ENCODE measurements around the gene FRAS1. TPM values are rescaled to one million over a fixed set of nuclear protein-coding genes. Genes with fewer than 3 reads are reported as not detected.

Gene FRAS1
- polyA plus RNA-seq, 2 of the 4 experiments (the other 2 are of a cell fraction) = 2.3 to 5.8 TPM

GRCh38 chr4:78138252-78138651 is 81.1 kb downstream of the FRAS1 start:
- H3K4me3 ChIP-seq = no peak overlapping the region
- ChIA-PET POLR2A (no interaction called here), CTCF (interaction anchor here (1.4 kb wide), 1 partner anchor 79 kb away, joined by 3 read pairs; no protein-coding TSS in a partner anchor)
- 76% methylated on average over 3 of the region's 3 CpGs for WGBS (ENCODE audit: missing lambda C conversion rate)
- FAIRE-seq = no peak
- no peaks in the 10 kb centered on the region for H3K9me3 ChIP-seq
- no peak overlapping the region for H3K27ac ChIP-seq
- no peak for DNase-seq (ENCODE audit: low read depth in 1 of 2, low spot score in 1 of 2)
- peaks cover 31% of the 10 kb centered on the region for H3K4me1 ChIP-seq
- no peak for ATAC-seq
- H3K4me2 ChIP-seq = no peak overlapping the region
- TF ChIP-seq KDM1A (IDR thresholded peaks at IDR 0.05; ENCODE audit: low read depth) (no peak), RAD21 (conservative IDR thresholded peaks at IDR 0.05 in 1 of 2, IDR thresholded peaks at IDR 0.05 in 1 of 2) (no peak), RCOR1 (IDR thresholded peaks at IDR 0.05; ENCODE audit: low read depth, low read length) (no peak), ZSCAN20 (CRISPR knock-in tag; IDR thresholded peaks at IDR 0.05) (no peak), BHLHE40 (IDR thresholded peaks at IDR 0.05; ENCODE audit: low read depth, low read length) (no peak), HEYL (CRISPR knock-in tag; IDR thresholded peaks at IDR 0.05) (no peak), SREBF2 (IDR thresholded peaks at IDR 0.05) (no peak), HMGXB4 (CRISPR knock-in tag; IDR thresholded peaks at IDR 0.05; ENCODE audit: borderline replicate concordance) (no peak), CHD4 (IDR thresholded peaks at IDR 0.05; ENCODE audit: borderline replicate concordance) (no peak), EHF (CRISPR knock-in tag; IDR thresholded peaks at IDR 0.05) (no peak), CTCF (IDR thresholded peaks at IDR 0.05) (no peak), REST (IDR thresholded peaks at IDR 0.05) (no peak), MAX (IDR thresholded peaks at IDR 0.05) (no peak), FOSB (CRISPR knock-in tag; IDR thresholded peaks at IDR 0.05) (no peak), NFE2L2 (conservative IDR thresholded peaks at IDR 0.05; ENCODE audit: low read length) (no peak), CEBPB (IDR thresholded peaks at IDR 0.05) (no peak), HOXA7 (CRISPR knock-in tag; IDR thresholded peaks at IDR 0.05) (no peak), JUNB (IDR thresholded peaks at IDR 0.05) (no peak), MYC (IDR thresholded peaks at IDR 0.05; ENCODE audit: borderline replicate concordance, low read length) (no peak), HOXB5 (CRISPR knock-in tag; IDR thresholded peaks at IDR 0.05) (no peak)

- Histone ChIP-seq H3K4me3 (no peak overlapping the region), H3K4me2 (no peak overlapping the region), H3K27ac (no peak overlapping the region), H3K9me3 (no peaks in the 10 kb centered on the region), H3K4me1 (no peaks in the 10 kb centered on the region)
- ATAC-seq = no peak
- 69% methylated on average over 2 of the region's 2 CpGs for WGBS (ENCODE audit: missing lambda C conversion rate)
- ChIA-PET POLR2A (no interaction called here), CTCF (interaction anchor here (0.7 to 1.3 kb wide), 2 partner anchors 9 to 377 kb away, joined by 3 to 4 read pairs; no protein-coding TSS in a partner anchor)
- no peak for TF ChIP-seq HOXA7 (CRISPR knock-in tag; IDR thresholded peaks at IDR 0.05)
- TF ChIP-seq MYC (IDR thresholded peaks at IDR 0.05; ENCODE audit: borderline replicate concordance, low read length) = no peak
- TF ChIP-seq FOXS1 (CRISPR knock-in tag; IDR thresholded peaks at IDR 0.05) = no peak
- TF ChIP-seq REST (IDR thresholded peaks at IDR 0.05) = no peak
- TF ChIP-seq PHF8 (IDR thresholded peaks at IDR 0.05; ENCODE audit: borderline replicate concordance, low read depth) = no peak
- no peak for TF ChIP-seq HDAC2 (IDR thresholded peaks at IDR 0.05)
- TF ChIP-seq JUN (IDR thresholded peaks at IDR 0.05) = no peak
- TF ChIP-seq RAD21 (conservative IDR thresholded peaks at IDR 0.05 in 1 of 2, IDR thresholded peaks at IDR 0.05 in 1 of 2) = no peak
- DNase-seq (ENCODE audit: low read depth in 1 of 2, low spot score in 1 of 2) = no peak
- no peak for FAIRE-seq
These were observed 86.5 kb downstream of the FRAS1 start for GRCh38 chr4:78143634-78144033.
